GM13977 (cell line): Measurements from ENCODE around the gene BHLHA9.
"Not testable (repeated sequence)": the region's sequence is repeated elsewhere in the genome, so short reads cannot be mapped to it uniquely, and the experiment has no call there.

Experiments used
- DNase-seq: peaks from one replicate; pipeline ENCODE4 v3.0.0; 2012; ENCODE audit warnings: low spot score
- in situ Hi-C: fragments of 300-500 bp; cut with MboI; formaldehyde crosslinking; loops from one replicate; pipeline ENCODE4 v1.12.0; 2022; ENCODE audit warnings: low sequenced_read_pairs, low pct_unique_long_range_greater_than_20kb, mixed read lengths, inconsistent platforms; ENCODE audit not compliant: unreplicated experiment
- TF ChIP-seq, protein P1 (sequence below): IDR thresholded peaks from 2 replicates; pipeline ENCODE4 v1.5.1; 2012; ENCODE audit warnings: mild to moderate bottlenecking, control low read depth; ENCODE audit not compliant: insufficient read depth; ENCODE audit errors: extremely low read depth, missing control alignments

The BHLHA9 gene

GRCh38 chr17:1304522-1304921 lies 34.3 kb downstream of the BHLHA9 start:
- peak; percentile 10 for DNase-seq
- TF ChIP-seq, protein P1, sequence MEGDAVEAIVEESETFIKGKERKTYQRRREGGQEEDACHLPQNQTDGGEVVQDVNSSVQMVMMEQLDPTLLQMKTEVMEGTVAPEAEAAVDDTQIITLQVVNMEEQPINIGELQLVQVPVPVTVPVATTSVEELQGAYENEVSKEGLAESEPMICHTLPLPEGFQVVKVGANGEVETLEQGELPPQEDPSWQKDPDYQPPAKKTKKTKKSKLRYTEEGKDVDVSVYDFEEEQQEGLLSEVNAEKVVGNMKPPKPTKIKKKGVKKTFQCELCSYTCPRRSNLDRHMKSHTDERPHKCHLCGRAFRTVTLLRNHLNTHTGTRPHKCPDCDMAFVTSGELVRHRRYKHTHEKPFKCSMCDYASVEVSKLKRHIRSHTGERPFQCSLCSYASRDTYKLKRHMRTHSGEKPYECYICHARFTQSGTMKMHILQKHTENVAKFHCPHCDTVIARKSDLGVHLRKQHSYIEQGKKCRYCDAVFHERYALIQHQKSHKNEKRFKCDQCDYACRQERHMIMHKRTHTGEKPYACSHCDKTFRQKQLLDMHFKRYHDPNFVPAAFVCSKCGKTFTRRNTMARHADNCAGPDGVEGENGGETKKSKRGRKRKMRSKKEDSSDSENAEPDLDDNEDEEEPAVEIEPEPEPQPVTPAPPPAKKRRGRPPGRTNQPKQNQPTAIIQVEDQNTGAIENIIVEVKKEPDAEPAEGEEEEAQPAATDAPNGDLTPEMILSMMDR = no peak
- in situ Hi-C loops = no loop called here

DNA sequence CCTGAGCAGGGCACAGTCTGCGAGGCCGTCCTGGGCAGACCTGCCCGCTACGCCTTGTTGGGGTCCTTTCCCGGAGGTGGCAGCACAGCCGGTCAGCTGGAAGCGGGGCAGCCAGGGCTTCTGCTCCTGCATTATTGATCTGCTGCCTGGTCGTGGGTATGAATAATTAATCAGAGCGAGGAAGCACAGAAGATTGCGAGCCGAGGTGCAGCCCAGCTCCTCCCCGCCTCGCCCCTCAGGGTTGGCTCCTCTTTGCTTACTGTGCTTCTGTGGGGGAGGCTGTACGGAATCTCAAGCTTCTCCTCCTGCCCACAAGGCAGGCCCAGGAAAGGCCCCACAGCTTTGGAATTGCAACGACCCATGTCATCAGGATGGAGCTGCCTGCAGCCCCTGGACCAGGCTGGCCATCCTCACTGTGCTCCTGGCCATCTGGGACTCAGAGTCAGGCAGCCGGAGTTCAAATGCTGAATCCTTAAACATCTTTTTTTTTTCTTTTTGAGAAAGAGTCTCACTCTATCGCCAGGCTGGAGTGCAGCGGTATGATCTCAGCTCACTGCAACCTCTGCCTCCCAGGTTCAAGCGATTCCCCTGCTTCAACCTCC lies 34.8 kb downstream of the BHLHA9 start:
- DNase-seq = peak; percentile 6
- in situ Hi-C loops = no loop called here
- TF ChIP-seq, protein P1 = no peak

GRCh38 chr17:1307829-1308228 lies 37.6 kb downstream of the BHLHA9 start:
- DNase-seq, in situ Hi-C loops: not testable (repeated sequence)

- in situ Hi-C loops = no loop called here
- TF ChIP-seq, protein P1 = no peak
- no peak for DNase-seq
Measured at GRCh38 chr17:1312261-1312870, 42.1 kb downstream of the BHLHA9 start.

DNA sequence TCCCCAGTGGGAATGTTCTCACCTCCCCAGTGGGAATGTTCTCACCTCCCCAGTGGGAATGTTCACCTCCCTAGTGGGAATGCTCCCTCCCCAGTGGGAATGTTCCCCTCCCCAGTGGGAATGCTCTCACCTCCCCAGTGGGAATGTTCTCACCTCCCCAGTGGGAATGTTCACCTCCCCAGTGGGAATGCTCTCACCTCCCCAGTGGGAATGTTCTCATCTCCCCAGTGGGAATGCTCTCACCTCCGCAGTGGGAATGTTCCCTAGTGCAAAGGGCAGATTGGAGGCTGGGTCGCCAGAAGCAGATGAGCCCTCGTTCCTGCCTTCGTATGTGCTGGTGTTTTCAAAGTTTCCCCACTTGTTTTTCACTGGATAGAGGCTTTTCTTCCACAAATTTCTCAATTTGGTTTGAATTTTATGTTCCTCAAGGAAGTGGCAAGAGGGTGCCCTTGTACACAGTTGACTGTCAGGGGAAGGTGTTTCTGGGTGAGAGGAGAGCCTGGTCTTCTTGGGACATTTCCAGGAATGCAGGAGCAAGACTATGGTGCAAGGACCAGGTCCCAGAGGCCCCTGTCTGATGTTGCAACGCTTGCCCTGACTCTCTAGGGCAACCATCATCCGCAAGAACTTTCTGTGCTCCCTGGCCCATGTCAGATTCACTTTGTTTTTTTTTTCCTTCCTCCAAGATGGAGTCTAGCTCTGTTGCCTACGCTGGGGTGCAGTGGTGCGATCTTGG lies 43.2 kb downstream of the BHLHA9 start:
- in situ Hi-C loops = no loop called here
- DNase-seq = no peak
- TF ChIP-seq, protein P1 = no peak

GRCh38 chr17:1315409-1315808 lies 45.2 kb downstream of the BHLHA9 start:
- in situ Hi-C loops = no loop called here
- TF ChIP-seq, protein P1 = no peak
- DNase-seq = no peak

GRCh38 chr17:1315891-1316403 lies 45.7 kb downstream of the BHLHA9 start:
- DNase-seq = no peak
- in situ Hi-C loops = no loop called here
- TF ChIP-seq, protein P1 = no peak
